GM18870 (cell line): Measurements from ENCODE around the gene AARS2.
"Not testable (repeated sequence)": the region's sequence is repeated elsewhere in the genome, so short reads cannot be mapped to it uniquely, and the experiment has no call there.

Experiments used
- ATAC-seq: cut with Tn5 transposase; IDR thresholded peaks from one replicate; pipeline ENCODE4 v1.9.1; 2021; ENCODE audit warnings: moderate library complexity; ENCODE audit not compliant: unreplicated experiment

The AARS2 gene

DNA sequence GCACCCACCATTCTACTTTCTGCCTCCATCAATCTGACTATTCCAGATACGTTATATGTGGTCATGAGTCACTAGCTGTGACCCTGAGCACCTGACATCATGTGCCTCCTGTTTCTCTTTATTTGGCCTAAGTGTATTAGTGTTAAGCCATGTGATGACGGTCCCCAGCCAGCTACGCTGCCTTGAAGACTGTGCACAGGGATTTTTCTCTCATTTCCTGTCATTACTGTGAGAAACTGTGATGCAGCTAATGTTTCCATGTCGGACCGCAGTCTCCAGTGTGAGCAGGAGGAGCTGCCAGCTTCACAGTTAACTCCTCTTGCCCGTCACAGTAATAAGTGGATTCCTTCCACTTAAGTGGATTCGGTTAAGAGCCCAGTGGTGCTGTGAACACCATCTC, 19.4 kb upstream of the AARS2 start:
- ATAC-seq = no peak

DNA sequence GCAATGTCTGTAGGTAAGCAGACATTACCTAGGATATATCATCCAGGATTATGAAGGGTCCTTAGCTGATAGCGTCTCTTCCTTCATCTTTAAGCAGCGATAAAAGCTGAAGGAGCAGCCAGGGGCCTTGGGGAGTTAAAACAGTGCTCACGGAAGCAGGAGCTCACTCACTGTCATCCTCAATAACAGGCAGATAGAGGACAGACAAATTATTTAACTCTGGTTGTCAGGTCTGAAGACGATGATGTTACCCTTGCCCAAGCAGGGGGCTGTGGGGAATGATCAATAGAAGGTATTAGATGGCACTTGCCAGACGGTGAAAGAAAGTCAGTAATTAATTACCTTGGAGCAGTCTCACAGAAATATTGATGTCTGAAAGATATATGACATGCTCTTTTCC, 16.7 kb upstream of the AARS2 start:
- ATAC-seq = no peak

DNA sequence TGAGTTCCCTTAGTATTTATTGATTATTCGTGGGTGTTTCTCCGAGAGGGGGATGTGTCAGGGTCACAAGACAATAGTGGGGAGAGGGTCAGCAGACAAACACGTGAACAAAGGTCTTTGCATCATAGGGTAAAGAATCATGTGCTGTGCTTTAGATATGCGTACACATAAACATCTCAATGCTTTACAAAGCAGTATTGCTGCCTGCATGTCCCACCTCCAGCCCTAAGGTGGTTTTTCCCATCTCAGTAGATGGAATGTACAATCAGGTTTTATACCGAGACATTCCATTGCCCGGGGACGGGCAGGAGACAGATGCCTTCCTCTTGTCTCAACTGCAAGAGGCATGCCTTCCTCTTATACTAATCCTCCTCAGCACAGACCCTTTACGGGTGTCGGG, 15.1 kb upstream of the AARS2 start:
- ATAC-seq = not testable (repeated sequence)

DNA sequence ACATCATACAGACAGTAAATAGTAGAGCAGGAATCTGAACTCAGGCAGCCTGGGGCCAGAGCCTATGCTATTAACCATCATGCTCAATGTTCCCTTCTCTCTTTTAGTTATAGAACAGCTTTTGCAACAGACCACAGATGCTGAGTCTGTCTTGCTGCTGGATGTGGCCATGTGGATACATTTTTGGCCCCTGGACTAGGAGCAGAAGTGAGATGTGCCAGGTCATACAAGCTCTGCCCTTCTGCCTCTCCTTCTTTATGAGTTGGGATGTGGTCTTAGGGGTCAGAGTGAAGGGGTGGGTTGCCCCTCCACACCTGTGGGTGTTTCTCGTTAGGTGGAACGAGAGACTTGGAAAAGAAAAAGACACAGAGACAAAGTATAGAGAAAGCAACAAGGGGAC, 14.6 kb upstream of the AARS2 start:
- ATAC-seq = no peak

DNA sequence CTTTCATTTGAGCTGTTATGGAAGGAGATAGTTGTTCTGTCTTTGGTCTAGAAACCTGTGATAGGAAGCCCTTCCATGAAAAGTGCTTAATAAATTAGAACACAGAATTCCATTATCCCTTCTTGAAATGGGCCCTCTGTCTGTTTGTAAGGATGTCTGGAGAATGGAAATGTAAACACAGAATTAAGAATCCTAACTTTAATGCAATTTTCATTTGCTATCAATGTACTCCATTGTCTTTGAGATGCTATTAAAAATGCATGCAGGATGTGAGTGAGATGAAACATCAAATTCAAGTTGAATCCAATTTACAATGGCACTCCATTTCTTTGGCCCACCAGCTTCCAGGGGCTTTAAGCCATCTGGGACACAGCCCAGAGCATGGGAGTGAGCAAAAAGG, 13.9 kb upstream of the AARS2 start:
- ATAC-seq = no peak

DNA sequence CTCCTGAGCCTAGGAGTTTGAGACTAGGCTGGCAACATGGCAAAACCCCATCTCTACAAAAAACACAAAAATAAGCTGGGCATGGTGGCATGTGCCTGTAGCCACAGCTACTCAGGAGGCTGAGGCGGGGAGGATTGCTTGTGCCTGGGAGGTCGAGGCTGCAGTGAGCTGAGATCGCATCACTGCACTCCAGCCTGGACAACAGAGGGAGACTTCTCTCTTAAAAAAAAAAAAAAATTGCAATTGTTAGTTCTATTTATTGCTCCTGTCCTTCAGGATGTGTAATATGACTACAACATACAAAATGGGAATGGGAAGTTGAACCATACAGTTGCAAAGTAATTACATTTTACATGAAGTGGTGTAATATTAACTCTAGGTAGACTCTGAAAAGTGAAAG, 8.1 kb upstream of the AARS2 start:
- no peak for ATAC-seq

DNA sequence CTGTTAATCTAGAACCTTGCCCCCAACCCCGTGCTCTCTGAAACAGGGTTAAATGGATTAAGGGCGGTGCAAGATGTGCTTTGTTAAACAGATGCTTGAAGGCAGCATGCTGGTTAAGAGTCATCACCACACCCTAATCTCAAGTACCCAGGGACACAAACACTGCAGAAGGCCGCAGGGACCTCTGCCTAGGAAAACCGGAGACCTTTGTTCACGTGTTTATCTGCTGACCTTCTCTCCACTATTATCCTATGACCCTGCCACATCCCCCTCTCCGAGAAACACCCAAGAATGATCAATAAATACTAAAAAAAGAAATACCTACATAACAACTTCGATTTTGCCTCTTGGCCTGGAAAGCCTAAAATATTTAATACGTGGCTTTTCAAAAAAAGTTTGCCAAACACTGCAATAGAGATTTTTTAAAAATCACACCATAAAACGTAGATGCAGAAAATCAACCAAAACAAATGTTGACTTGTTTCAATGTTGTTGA, 4.0 kb upstream of the AARS2 start:
- not testable (repeated sequence) for ATAC-seq

DNA sequence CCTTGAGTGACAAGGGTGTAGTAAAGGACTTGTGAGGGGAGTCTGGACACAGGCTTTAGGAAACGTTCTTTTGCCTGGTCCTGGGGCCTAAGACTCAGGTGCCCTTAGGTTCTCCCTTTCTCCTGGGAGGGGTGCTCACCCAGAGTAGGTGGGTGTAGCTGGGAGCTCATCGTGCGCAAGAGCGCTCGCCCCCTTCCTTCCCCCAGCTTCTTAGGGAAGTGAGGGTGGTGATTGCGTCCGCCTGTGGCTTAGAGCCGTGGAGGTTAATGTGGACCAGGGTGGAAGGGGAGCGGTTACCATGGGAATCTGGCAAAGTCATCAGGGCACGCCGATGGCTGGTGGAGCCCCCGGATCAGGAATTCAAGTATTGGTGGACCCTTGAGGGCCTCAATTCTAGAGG, 3.3 kb upstream of the AARS2 start:
- ATAC-seq = no peak

DNA sequence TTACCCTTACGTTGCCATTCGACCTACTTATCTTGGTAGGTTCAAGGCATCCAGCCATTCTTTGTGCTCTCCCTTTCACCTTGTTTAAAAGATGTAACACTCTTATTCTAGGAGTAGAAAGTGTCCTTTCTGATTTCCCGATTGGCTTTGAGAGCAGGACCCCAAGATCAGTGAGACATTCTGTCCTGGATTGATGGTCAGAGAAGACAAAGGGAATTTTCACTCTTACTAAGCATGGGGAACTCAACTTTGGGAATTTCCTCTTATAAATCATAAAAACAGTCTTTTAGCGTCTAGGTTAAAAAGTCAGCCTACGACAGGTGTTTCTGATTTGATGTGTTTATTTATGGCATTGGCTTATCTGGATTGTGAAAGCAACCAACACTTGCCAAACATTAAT, 2.8 kb upstream of the AARS2 start:
- no peak for ATAC-seq

DNA sequence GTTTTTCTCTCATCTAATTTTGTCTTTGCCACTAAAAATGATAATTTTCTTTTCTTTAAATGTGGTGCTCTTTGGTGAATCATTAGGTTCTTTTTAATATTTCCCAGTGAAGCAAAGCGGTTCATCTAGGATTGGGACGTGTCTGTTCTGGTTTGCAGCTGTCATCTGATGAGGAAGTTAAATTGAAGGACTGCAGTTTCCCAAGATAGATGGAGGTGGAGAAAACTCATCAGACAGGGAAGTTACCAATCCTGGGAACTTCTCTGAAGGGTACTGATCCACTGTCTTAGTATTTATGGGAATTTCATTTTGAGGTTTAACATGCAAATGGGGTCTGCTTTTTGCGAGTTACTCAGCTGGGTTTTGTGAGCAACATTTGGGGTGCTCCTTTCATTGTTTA, 2.4 kb upstream of the AARS2 start:
- ATAC-seq = no peak

DNA sequence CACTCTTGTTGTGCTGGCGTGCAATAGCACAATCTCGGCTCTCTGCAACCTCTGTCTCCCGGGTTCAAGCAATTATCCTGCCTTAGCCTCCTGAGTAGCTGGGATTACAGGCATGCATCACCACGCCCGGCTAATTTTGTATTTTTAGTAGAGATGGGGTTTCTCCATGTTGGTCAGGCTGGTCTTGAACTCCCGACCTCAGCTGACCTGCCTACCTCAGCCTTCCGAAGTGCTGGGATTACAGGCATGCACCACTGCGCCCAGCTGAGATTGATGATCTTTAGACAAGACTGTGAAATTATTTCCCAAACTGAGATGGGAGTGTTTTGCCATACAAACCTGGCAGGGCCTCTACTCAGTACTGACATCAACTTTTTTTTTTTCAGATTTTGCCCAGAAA, 1.5 kb upstream of the AARS2 start:
- not testable (repeated sequence) for ATAC-seq

DNA sequence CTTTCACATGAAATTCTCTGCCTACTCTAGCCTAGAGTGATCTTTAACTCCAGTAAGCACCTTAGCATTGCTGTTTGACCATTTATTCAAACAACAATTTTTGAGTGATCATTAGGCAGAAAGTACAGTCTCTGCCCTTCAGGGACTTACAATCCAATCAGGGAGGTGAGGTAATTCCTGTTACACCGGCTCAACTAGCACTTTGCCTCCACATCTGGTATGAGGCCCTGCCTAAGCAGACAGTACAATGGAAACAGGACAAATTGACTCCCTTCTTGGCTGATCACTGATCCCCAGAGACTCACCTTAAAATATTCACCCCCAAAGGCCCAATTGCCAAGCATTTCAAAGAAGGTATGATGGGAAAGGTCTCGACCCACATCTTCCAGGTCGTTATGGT, 1.4 kb downstream of the AARS2 start:
- no peak for ATAC-seq

DNA sequence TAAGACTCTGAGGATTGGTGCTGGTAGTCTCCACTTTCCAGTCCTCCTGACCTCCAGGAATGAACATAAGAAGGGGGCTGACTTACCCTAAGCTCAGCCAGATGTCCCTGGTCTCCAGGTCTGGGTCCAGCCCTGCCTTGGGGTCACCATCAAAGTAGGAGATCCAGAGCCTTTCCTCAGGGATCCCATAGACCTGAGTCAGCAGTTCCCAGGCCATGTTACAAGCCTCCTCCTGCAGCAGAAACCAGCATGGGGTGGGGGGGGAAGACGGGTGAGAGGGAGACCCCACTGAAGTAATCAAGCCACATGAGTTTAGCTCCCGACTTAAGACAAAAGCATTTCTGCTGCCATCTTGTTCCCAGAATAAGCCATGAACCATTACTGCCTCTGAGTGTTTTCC, 1.8 kb downstream of the AARS2 start:
- no peak for ATAC-seq

DNA sequence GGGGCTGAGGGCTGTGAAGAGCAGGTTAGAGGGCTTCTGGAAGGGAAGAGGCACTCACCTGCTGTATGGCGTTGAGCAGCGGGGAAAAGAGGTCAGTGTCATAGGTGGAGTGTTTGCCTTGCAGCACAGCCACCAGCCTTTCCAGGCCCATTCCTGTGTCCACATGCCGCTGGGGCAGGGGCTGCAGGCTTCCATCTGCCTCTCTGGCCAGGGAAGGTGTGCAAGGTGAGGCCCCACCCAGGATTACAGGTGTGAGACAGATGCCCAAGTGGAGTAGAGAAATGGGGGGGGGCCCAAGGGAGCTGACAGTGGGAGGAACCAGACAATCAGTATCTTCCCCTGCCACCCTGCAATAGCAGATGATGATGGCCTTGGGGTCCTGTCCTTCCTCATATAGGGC, 2.9 kb downstream of the AARS2 start:
- no peak for ATAC-seq

DNA sequence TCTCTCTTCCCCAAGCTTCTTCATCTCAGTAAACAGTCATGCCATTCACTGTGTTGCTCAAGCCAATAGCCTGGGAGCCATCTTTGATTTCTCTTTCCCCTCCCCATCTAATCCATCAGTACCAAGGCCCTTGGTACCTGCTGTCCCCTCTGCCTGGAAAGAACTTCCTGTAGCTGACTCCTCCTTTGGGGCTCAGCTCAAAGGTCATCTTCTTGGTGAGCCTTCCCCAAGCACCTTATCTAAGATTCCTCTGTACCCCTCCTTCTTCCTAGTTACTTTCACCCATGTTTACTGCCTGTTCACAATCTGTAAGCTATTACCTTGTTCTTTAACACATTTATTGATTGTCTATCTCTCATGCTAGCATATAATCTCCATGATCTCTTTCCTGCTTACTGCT, 3.5 kb downstream of the AARS2 start:
- no peak for ATAC-seq

DNA sequence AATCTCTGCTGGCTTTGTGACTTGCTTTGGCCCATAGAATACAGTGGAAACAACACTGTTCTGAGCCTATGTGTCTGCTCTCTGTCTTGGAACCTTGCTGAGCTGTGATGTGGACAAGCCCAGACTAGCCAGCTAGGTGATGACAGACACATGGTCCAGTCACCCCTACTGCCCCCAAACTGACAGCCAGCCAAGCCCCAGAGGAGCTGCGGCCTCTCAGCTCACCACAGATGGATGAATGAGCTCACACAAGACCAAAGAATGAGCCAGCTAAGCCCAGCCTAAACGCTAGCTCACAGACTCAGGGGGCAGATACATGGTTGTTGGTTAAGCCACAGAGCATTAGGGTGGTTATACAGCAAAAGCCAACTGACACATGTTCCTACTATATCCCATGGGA, 4.1 kb downstream of the AARS2 start:
- ATAC-seq = no peak

DNA sequence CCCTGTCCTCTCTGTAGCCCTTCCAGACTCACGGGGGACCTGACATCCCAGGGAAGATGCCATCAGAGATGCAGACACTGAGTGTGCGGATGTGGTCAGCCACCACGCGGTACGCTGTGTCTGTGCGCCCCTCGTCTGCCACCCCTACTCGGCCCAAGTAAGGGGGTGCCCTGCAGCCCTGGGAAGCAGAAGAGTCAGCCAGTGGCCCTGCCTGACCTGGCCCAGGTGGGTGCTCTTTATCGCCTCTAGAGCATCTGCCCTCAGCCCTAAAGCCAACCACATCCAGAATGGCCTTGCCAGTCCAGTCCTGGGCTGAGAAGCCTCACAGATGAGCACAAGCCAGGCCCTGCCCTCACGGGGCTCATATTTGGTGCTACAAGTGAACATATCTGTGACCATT, 5.9 kb downstream of the AARS2 start:
- no peak for ATAC-seq

DNA sequence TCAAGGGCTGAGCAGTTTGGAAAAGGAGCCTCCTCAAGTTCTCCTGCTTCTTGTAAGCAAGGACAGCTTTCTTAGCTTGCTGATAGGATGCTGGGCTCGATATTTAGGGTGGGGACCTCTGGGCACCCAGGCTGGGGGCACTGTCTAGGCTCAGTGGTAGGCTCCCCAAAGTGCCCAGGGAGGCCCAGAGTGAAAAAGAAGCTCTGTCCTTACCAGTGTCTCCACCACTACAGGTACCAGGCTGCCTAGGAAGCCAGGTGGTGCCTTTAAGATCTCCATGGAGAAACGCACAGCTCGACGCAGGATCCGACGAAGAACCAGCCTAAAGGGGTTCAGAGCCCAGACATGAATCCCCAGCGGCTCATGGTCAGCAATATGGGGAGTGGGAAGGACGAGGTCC, 6.4 kb downstream of the AARS2 start:
- no peak for ATAC-seq

DNA sequence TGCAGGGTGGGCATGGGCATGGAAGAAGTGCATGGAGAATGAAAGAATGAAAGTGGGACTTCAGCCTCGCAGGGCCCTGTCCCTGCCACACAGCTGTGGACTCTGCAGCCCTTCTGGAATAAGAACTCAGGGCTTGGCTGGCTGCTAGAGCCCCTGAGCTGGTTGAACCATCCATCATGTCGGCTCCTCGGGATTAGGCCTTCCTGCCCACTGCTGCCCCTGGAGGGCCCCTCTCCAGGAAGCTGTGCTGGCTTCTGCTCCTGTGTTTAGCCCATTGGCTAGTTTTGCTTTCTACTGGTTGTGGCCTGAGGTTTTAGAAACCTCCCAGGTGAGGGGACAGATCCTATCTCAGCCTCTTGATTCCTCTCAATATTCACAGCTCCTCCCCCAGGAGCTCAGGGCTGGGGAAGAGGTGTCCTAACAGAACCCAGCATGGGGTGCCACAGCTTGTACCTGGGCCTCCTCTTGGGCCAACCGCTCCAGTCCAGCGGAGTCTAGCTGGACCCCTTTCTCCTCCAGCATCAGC, 7.9 kb downstream of the AARS2 start:
- ATAC-seq = no peak

DNA sequence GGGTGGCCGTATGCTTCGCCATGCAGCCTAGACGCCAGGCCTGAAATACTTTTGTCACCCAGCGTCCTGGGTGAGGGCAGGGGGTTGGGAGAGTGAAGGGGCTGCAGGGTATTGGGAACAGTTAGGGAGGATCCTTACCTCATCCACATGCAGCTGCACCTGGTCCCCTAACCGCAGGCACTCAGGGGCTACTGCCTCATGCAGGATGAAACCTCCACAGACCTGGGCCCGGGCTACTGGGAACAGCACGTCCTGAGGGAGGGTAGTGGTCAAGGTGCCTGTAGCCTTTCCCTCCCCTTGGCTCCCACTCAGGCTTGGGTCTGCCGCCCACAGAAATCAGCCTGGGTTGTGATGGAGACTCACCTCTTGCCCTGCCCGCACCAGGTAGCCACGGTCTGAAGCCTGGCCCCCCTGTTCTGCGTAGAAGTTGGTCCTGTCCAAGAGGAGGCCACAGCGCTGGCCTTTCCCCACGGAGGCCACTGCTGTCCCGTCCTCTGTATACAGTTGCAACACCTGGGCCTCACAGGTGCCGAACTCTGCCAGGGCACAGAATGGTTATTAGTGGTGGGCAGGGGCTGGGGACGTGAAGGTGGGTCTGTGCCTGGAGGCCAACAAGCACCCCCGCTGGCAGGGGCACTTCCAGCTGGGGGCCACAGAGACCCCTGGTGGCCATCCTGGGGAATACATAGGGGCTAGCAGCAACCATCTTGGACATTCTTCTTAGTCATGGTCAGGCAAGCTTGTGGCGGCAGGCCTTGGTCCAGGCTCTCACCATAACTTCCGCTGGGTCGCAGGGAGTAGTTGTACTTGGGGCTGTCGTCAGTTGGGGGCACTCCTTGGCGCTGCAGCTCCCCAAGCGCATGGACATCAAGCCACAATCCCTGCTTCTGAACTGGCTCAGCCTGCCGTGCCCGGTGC, 8.6 kb downstream of the AARS2 start:
- no peak for ATAC-seq

DNA sequence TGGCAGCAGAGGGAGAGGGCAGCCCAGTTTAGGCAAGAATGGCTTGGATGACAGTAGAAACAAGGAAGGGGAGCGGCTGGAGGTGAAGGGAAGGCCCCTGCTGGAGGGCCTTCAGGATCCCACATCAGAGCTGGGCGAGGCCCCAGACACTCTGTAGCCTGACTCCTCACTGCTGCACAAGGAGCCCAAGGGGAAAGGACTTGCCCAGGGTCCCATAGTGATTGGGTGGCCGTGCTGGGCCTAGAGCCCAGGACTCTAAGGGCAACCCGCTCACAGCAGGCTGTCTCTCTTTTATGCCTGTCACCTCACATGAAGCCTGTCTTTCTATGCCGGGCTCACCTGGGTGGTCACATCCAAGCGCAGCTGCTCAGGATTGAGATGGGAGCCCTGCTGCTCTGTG, 9.3 kb downstream of the AARS2 start:
- no peak for ATAC-seq

DNA sequence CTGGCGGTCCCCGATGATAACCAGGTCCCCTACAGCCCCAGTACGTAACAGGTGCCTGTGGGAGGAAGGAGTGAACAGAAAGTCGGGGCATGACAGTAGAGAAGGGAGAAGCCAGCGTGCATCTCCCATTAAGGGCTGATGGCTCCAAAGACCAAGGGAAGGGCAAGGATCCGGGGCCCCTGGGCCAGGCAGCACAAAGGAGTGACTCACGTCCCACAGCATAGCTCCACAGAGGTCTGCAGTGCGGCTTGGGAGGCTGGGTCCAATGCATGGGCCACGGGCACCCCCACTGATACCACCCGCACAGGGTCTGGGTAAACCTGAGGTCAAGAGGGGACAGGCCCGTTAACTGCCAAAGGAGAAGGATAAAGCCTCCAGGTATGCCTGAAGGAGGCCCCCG, 10.3 kb downstream of the AARS2 start:
- ATAC-seq = no peak
